Activated CD4-positive, alpha-beta memory T cell treated with anti-CD3 and anti-CD28 coated beads for 36 hours (primary cell): Measurements from ENCODE around the gene SULT1C3. TPM values are rescaled to one million over a fixed set of nuclear protein-coding genes. Genes with fewer than 3 reads are reported as not detected.
"Not testable (repeated sequence)": the region's sequence is repeated elsewhere in the genome, so short reads cannot be mapped to it uniquely, and the experiment has no call there.

Experiments used
- CTCF ChIA-PET: fragments of 350-600 bp; sonication (Branson Sonifier 250); formaldehyde crosslinking; loops from one replicate; lab custom pipeline; 2021; ENCODE audit warnings: antibody characterized with exemption, inconsistent platforms; lab: Charles Lee
- POLR2A ChIA-PET: fragments of 350-600 bp; sonication (Branson Sonifier 250); formaldehyde crosslinking; loops from one replicate; lab custom pipeline; 2021; ENCODE audit warnings: antibody characterized with exemption; lab: Charles Lee
- DNase-seq: peaks from one replicate; pipeline ENCODE4 v3.0.0-alpha.2; 2020
- H3K27ac Mint-ChIP-seq: one replicate; pipeline ENCODE4 v1.8.0; 2021; ENCODE audit warnings: mixed read lengths
- H3K27me3 Mint-ChIP-seq: one replicate; pipeline ENCODE4 v1.8.0; 2021; ENCODE audit warnings: mixed read lengths
- H3K36me3 Mint-ChIP-seq: one replicate; pipeline ENCODE4 v1.8.0; 2021; ENCODE audit warnings: mixed read lengths
- H3K4me1 Mint-ChIP-seq: one replicate; pipeline ENCODE4 v1.8.0; 2021; ENCODE audit warnings: low read depth, mixed read lengths
- H3K4me3 Mint-ChIP-seq: one replicate; pipeline ENCODE4 v1.8.0; 2021; ENCODE audit warnings: mild to moderate bottlenecking, mixed read lengths
- H3K9me3 Mint-ChIP-seq: one replicate; pipeline ENCODE4 v1.8.0; 2021; ENCODE audit warnings: mixed read lengths
- intact Hi-C: fragments of 100-400 bp; cut with micrococcal nuclease; formaldehyde crosslinking; loops from one replicate; pipeline ENCODE4 v1.15.1; 2023
- total RNA-seq, 2 experiments: library from RNA; stranded (reverse); gene quantifications; one replicate each; pipeline ENCODE4 v1.2.3, GENCODE V29; 2021

Gene SULT1C3
- total RNA-seq, 2 experiments from 2014 or later = not detected

GRCh38 chr2:108284566-108284965 is 44.8 kb downstream of the SULT1C3 start:
- DNase-seq, intact Hi-C loops, H3K4me3 Mint-ChIP-seq, CTCF ChIA-PET, H3K9me3 Mint-ChIP-seq, H3K36me3 Mint-ChIP-seq, H3K4me1 Mint-ChIP-seq, H3K27ac Mint-ChIP-seq, POLR2A ChIA-PET: not testable (repeated sequence)
- H3K27me3 Mint-ChIP-seq = peaks cover 11% of the 10 kb centered on the region

- ChIA-PET POLR2A (no interaction called here), CTCF (no interaction called here)
- H3K4me3 Mint-ChIP-seq = no peak overlapping the region
- no peaks in the 10 kb centered on the region for H3K36me3 Mint-ChIP-seq
- no peak overlapping the region for H3K27ac Mint-ChIP-seq
- no peaks in the 10 kb centered on the region for H3K4me1 Mint-ChIP-seq
- DNase-seq = no peak
- peaks cover 8% of the 10 kb centered on the region for H3K9me3 Mint-ChIP-seq
- H3K27me3 Mint-ChIP-seq = peaks cover 11% of the 10 kb centered on the region
- intact Hi-C loops = no loop called here
Measured at GRCh38 chr2:108285616-108286015, 45.8 kb downstream of the SULT1C3 start.

- Mint-ChIP-seq H3K27ac (no peak overlapping the region), H3K4me1 (no peaks in the 10 kb centered on the region), H3K36me3 (no peaks in the 10 kb centered on the region), H3K27me3 (peaks cover 11% of the 10 kb centered on the region), H3K9me3 (peaks cover 8% of the 10 kb centered on the region), H3K4me3 (no peak overlapping the region)
- intact Hi-C loops = no loop called here
- CTCF ChIA-PET = no interaction called here
- POLR2A ChIA-PET = no interaction called here
- no peak for DNase-seq
Measured at GRCh38 chr2:108287169-108287568, 47.4 kb downstream of the SULT1C3 start.

GRCh38 chr2:108288534-108289106 is 48.9 kb downstream of the SULT1C3 start, which contains the start of gene SULT1C2:
TSS of gene SULT1C2 (plus strand) at chr2:108288895. CDS start at chr2:108293668, 4,773 bp downstream.
- no peaks in the 10 kb centered on the region for H3K4me1 Mint-ChIP-seq
- ChIA-PET POLR2A (no interaction called here), CTCF (no interaction called here)
- H3K36me3 Mint-ChIP-seq = no peaks in the 10 kb centered on the region
- intact Hi-C loops = no loop called here
- no peak within 1 kb of the TSS for H3K4me3 Mint-ChIP-seq
- peaks cover 11% of the 10 kb centered on the region for H3K27me3 Mint-ChIP-seq
- peaks cover 3% of the 10 kb centered on the region for H3K9me3 Mint-ChIP-seq
- no peak for DNase-seq
- H3K27ac Mint-ChIP-seq = no peak within 1 kb of the TSS

GRCh38 chr2:108293850-108294249 is 54.1 kb downstream of the SULT1C3 start:
- ChIA-PET POLR2A (no interaction called here), CTCF (no interaction called here)
- Mint-ChIP-seq H3K27me3 (no peaks in the 10 kb centered on the region), H3K4me1 (no peaks in the 10 kb centered on the region), H3K36me3 (no peaks in the 10 kb centered on the region), H3K9me3 (peaks cover 2% of the 10 kb centered on the region), H3K27ac (no peak overlapping the region), H3K4me3 (no peak overlapping the region)
- no peak for DNase-seq
- intact Hi-C loops = no loop called here

GRCh38 chr2:108297436-108298141 is 57.8 kb downstream of the SULT1C3 start:
- Mint-ChIP-seq H3K36me3 (no peaks in the 10 kb centered on the region), H3K27ac (no peak overlapping the region), H3K9me3 (no peaks in the 10 kb centered on the region), H3K27me3 (peaks cover 2% of the 10 kb centered on the region), H3K4me1 (no peaks in the 10 kb centered on the region), H3K4me3 (no peak overlapping the region)
- no peak for DNase-seq
- POLR2A ChIA-PET = no interaction called here
- intact Hi-C loops = no loop called here
- CTCF ChIA-PET = no interaction called here

GRCh38 chr2:108301558-108301957 is 61.8 kb downstream of the SULT1C3 start:
- intact Hi-C loops = no loop called here
- peaks cover 4% of the 10 kb centered on the region for H3K27me3 Mint-ChIP-seq
- no peak for DNase-seq
- H3K27ac Mint-ChIP-seq = no peak overlapping the region
- H3K9me3 Mint-ChIP-seq = no peaks in the 10 kb centered on the region
- ChIA-PET POLR2A (no interaction called here), CTCF (no interaction called here)
- H3K4me3 Mint-ChIP-seq = no peak overlapping the region
- no peaks in the 10 kb centered on the region for H3K36me3 Mint-ChIP-seq
- H3K4me1 Mint-ChIP-seq = no peaks in the 10 kb centered on the region

- POLR2A ChIA-PET = no interaction called here
- H3K27me3 Mint-ChIP-seq = peaks cover 6% of the 10 kb centered on the region
- CTCF ChIA-PET = no interaction called here
- no peaks in the 10 kb centered on the region for H3K4me1 Mint-ChIP-seq
- H3K9me3 Mint-ChIP-seq = no peaks in the 10 kb centered on the region
- no peaks in the 10 kb centered on the region for H3K36me3 Mint-ChIP-seq
- H3K27ac Mint-ChIP-seq = no peak overlapping the region
- DNase-seq = no peak
- intact Hi-C loops = no loop called here
- no peak overlapping the region for H3K4me3 Mint-ChIP-seq
Measured at GRCh38 chr2:108304975-108305374, 65.2 kb downstream of the SULT1C3 start.

- Mint-ChIP-seq H3K36me3 (no peaks in the 10 kb centered on the region), H3K27ac (no peak overlapping the region), H3K9me3 (no peaks in the 10 kb centered on the region), H3K4me3 (no peak overlapping the region), H3K27me3 (peaks cover 6% of the 10 kb centered on the region), H3K4me1 (no peaks in the 10 kb centered on the region)
- intact Hi-C loops = no loop called here
- DNase-seq = no peak
- CTCF ChIA-PET = no interaction called here
- POLR2A ChIA-PET = no interaction called here
Measured at GRCh38 chr2:108305901-108306300, 66.1 kb downstream of the SULT1C3 start.

GRCh38 chr2:108309903-108310302 is 70.1 kb downstream of the SULT1C3 start:
- H3K4me1 Mint-ChIP-seq = no peaks in the 10 kb centered on the region
- no peaks in the 10 kb centered on the region for H3K36me3 Mint-ChIP-seq
- H3K27ac Mint-ChIP-seq = no peak overlapping the region
- ChIA-PET CTCF (no interaction called here), POLR2A (no interaction called here)
- no peak for DNase-seq
- no peak overlapping the region for H3K4me3 Mint-ChIP-seq
- H3K27me3 Mint-ChIP-seq = peaks cover 4% of the 10 kb centered on the region
- intact Hi-C loops = no loop called here
- no peaks in the 10 kb centered on the region for H3K9me3 Mint-ChIP-seq

Other genes with a start within 250 kb of the SULT1C3 start
- not detected for gene SULT1C2, start 48.9 kb downstream of the SULT1C3 start, total RNA-seq
- not detected for gene SULT1C4, start 138.0 kb downstream of the SULT1C3 start, total RNA-seq
- 10 to 100 TPM; 43.6 to 47.3 TPM for gene GCC2, start 209.2 kb downstream of the SULT1C3 start, total RNA-seq